NCI-H510A treated with DMSO at 0.1 percent for 48 hours (cell line): Measurements from ENCODE around the gene LEMD3.

Experiments
- DNase-seq: peaks from one replicate; lab custom pipeline; 2025; lab: John Stamatoyannopoulos, UW

The LEMD3 gene

GRCh38 chr12:65169320-65170208 is at the start of gene LEMD3:
TSS of gene LEMD3 (plus strand) at chr12:65169583. CDS start at chr12:65169597, 14 bp downstream.
- DNase-seq: peak; percentile 96

- peak; percentile 44 for DNase-seq
Measured at GRCh38 chr12:65121049-65121955, 48.1 kb upstream of the LEMD3 start, which contains the start of gene WIF1. TSS of gene WIF1 (minus strand) at chr12:65121305. CDS start at chr12:65121191, 114 bp downstream.

- no peak for DNase-seq
Measured at GRCh38 chr12:65121956-65122469, 47.4 kb upstream of the LEMD3 start.

- DNase-seq: peak; percentile 37
Measured at GRCh38 chr12:65122703-65123102, 46.7 kb upstream of the LEMD3 start.

- peak; percentile 46 for DNase-seq
Measured at GRCh38 chr12:65123435-65124063, 45.8 kb upstream of the LEMD3 start.

GRCh38 chr12:65125247-65125646 is 44.1 kb upstream of the LEMD3 start:
- DNase-seq: no peak

GRCh38 chr12:65125975-65126374 is 43.4 kb upstream of the LEMD3 start:
- no peak for DNase-seq

- no peak for DNase-seq
Measured at GRCh38 chr12:65126482-65126881, 42.9 kb upstream of the LEMD3 start.

- DNase-seq: no peak
Measured at GRCh38 chr12:65133879-65134278, 35.5 kb upstream of the LEMD3 start.

GRCh38 chr12:65139389-65139788 is 30.0 kb upstream of the LEMD3 start:
- DNase-seq: no peak

GRCh38 chr12:65140738-65141137 is 28.6 kb upstream of the LEMD3 start:
- no peak for DNase-seq

- no peak for DNase-seq
Measured at GRCh38 chr12:65147312-65147905, 22.0 kb upstream of the LEMD3 start.

GRCh38 chr12:65152012-65152411 is 17.4 kb upstream of the LEMD3 start:
- no peak for DNase-seq

- DNase-seq: no peak
Measured at GRCh38 chr12:65152596-65152995, 16.8 kb upstream of the LEMD3 start.

- DNase-seq: no peak
Measured at GRCh38 chr12:65155784-65156183, 13.6 kb upstream of the LEMD3 start.

GRCh38 chr12:65156366-65156841 is 13.0 kb upstream of the LEMD3 start:
- peak; percentile 8 for DNase-seq

GRCh38 chr12:65157091-65157490 is 12.3 kb upstream of the LEMD3 start:
- no peak for DNase-seq

GRCh38 chr12:65162609-65163008 is 6.8 kb upstream of the LEMD3 start:
- DNase-seq: no peak

- DNase-seq: no peak
Measured at GRCh38 chr12:65164244-65164643, 5.1 kb upstream of the LEMD3 start.

- DNase-seq: no peak
Measured at GRCh38 chr12:65164774-65165173, 4.6 kb upstream of the LEMD3 start.

- no peak for DNase-seq
Measured at GRCh38 chr12:65168681-65169319, 583 bp upstream of the LEMD3 start.
